H9 (cell line): Measurements from ENCODE around the gene LXN. TPM values are rescaled to one million over a fixed set of nuclear protein-coding genes. Genes with fewer than 3 reads are reported as not detected.

Source experiments
- DNase-seq: peaks from one replicate; pipeline ENCODE4 v3.0.0-alpha.2; 2017
- H2AFZ ChIP-seq: one replicate; pipeline ENCODE4 v1.6.1; 2013; ENCODE audit warnings: mild to moderate bottlenecking, low read length, control low read depth, moderate library complexity
- H2AK5ac ChIP-seq: 2 replicates; pipeline ENCODE4 v1.6.1; 2013; ENCODE audit warnings: low read length, control low read depth, mixed read lengths; ENCODE audit not compliant: insufficient read length
- H2BK120ac ChIP-seq: one replicate; pipeline ENCODE4 v1.6.1; 2013; ENCODE audit warnings: low read depth, mild to moderate bottlenecking, low read length, control low read depth, inconsistent platforms; ENCODE audit not compliant: poor library complexity, severe bottlenecking
- H2BK12ac ChIP-seq: 2 replicates; pipeline ENCODE4 v1.6.1; 2013; ENCODE audit warnings: low read length, control low read depth, mixed read lengths, low read depth; ENCODE audit not compliant: insufficient read length
- H2BK15ac ChIP-seq: 2 replicates; pipeline ENCODE4 v1.6.1; 2013; ENCODE audit warnings: low read depth, low read length, control low read depth
- H2BK20ac ChIP-seq: one replicate; pipeline ENCODE4 v1.6.1; 2013; ENCODE audit warnings: low read depth, mild to moderate bottlenecking, low read length, control low read depth, inconsistent platforms; ENCODE audit not compliant: poor library complexity, severe bottlenecking
- H2BK5ac ChIP-seq: 2 replicates; pipeline ENCODE4 v1.6.1; 2013; ENCODE audit warnings: low read length, control low read depth, mixed read lengths; ENCODE audit not compliant: insufficient read length
- H3K14ac ChIP-seq: 2 replicates; pipeline ENCODE4 v1.6.1; 2013; ENCODE audit warnings: low read length, control low read depth; ENCODE audit not compliant: insufficient read depth
- H3K18ac ChIP-seq: 2 replicates; pipeline ENCODE4 v1.6.1; 2013; ENCODE audit warnings: low read depth, mild to moderate bottlenecking, mixed read lengths, low read length, control low read depth; ENCODE audit not compliant: insufficient read length
- H3K23ac ChIP-seq: 2 replicates; pipeline ENCODE4 v1.6.1; 2013; ENCODE audit warnings: low read length, control low read depth, mixed read lengths, low read depth; ENCODE audit not compliant: insufficient read length
- H3K23me2 ChIP-seq: 2 replicates; pipeline ENCODE4 v1.6.1; 2013; ENCODE audit warnings: low read depth, mild to moderate bottlenecking, mixed read lengths, low read length, control low read depth; ENCODE audit not compliant: insufficient read length, poor library complexity, severe bottlenecking
- H3K27ac ChIP-seq: 2 replicates; pipeline ENCODE4 v1.5.1; 2013; ENCODE audit warnings: low read length, control low read depth, mixed read lengths, low read depth; ENCODE audit not compliant: insufficient read length
- H3K27me3 ChIP-seq: 2 replicates; pipeline ENCODE4 v1.6.1; 2013; ENCODE audit warnings: low read length, control low read depth, inconsistent platforms; ENCODE audit not compliant: insufficient read depth
- H3K4ac ChIP-seq: 2 replicates; pipeline ENCODE4 v1.6.1; 2013; ENCODE audit warnings: low read depth, mild to moderate bottlenecking, control low read depth, inconsistent platforms, low read length, moderate library complexity
- H3K4me1 ChIP-seq: 2 replicates; pipeline ENCODE4 v1.6.1; 2013; ENCODE audit warnings: low read length, control low read depth, inconsistent platforms; ENCODE audit not compliant: insufficient read depth
- H3K4me2 ChIP-seq: 2 replicates; pipeline ENCODE4 v1.6.1; 2013; ENCODE audit warnings: low read length, control low read depth, mixed read lengths; ENCODE audit not compliant: insufficient read length, insufficient read depth
- H3K56ac ChIP-seq: 2 replicates; pipeline ENCODE4 v1.6.1; 2013; ENCODE audit warnings: low read depth, mild to moderate bottlenecking, mixed read lengths, low read length, control low read depth; ENCODE audit not compliant: insufficient read length
- H3K79me1 ChIP-seq: 2 replicates; pipeline ENCODE4 v1.6.1; 2013; ENCODE audit warnings: low read depth, mild to moderate bottlenecking, moderate library complexity, low read length, control low read depth, inconsistent platforms; ENCODE audit not compliant: insufficient read depth, poor library complexity, severe bottlenecking
- H3K79me2 ChIP-seq: 2 replicates; pipeline ENCODE4 v1.6.1; 2013; ENCODE audit warnings: low read length, control low read depth, inconsistent platforms; ENCODE audit not compliant: insufficient read depth
- H3K9ac ChIP-seq: 2 replicates; pipeline ENCODE4 v1.6.1; 2013; ENCODE audit warnings: low read length, control low read depth, mixed read lengths; ENCODE audit not compliant: insufficient read length; ENCODE audit errors: extremely low read depth
- H3K9me3 ChIP-seq: one replicate; pipeline ENCODE4 v1.6.1; 2013; ENCODE audit warnings: low read depth, low read length, inconsistent platforms; ENCODE audit not compliant: control insufficient read depth
- H3T11ph ChIP-seq: one replicate; pipeline ENCODE4 v1.6.1; 2013; ENCODE audit warnings: mild to moderate bottlenecking, low read length, control low read depth, inconsistent platforms
- H4K20me1 ChIP-seq: one replicate; pipeline ENCODE4 v1.6.1; 2013; ENCODE audit not compliant: control insufficient read depth, insufficient read length, insufficient read depth
- H4K5ac ChIP-seq: 2 replicates; pipeline ENCODE4 v1.6.1; 2013; ENCODE audit warnings: low read depth, mild to moderate bottlenecking, mixed read lengths, low read length, control low read depth; ENCODE audit not compliant: insufficient read length
- H4K8ac ChIP-seq: replicated peaks from 2 replicates; pipeline ENCODE4 v1.6.1; 2013; ENCODE audit warnings: low read length, control low read depth, mixed read lengths, low read depth; ENCODE audit not compliant: insufficient read length
- H4K91ac ChIP-seq: 2 replicates; pipeline ENCODE4 v1.6.1; 2013; ENCODE audit warnings: low read depth, mild to moderate bottlenecking, moderate library complexity, mixed read lengths, low read length, control low read depth; ENCODE audit not compliant: insufficient read length
- H3K27ac Mint-ChIP-seq, 3 experiments: 2 replicates in 2 of 3; 3 replicates in 1 of 3; pipeline ENCODE4 v1.8.0; 2020 to 2021; ENCODE audit warnings: mixed read lengths in 3 of 3, mild to moderate bottlenecking in 1 of 3, moderate library complexity in 1 of 3
- H3K27me3 Mint-ChIP-seq: 2 replicates; pipeline ENCODE4 v1.8.0; 2021; ENCODE audit warnings: low read depth, mild to moderate bottlenecking, moderate library complexity, mixed read lengths
- H3K36me3 Mint-ChIP-seq, 3 experiments: 2 replicates in 2 of 3; 3 replicates in 1 of 3; pipeline ENCODE4 v1.8.0; 2020 to 2021; ENCODE audit warnings: low read depth in 3 of 3, mixed read lengths in 3 of 3; ENCODE audit not compliant: insufficient read depth in 1 of 3
- H3K4me1 Mint-ChIP-seq, 2 experiments: 2 replicates each; pipeline ENCODE4 v1.8.0; 2020; ENCODE audit warnings: mixed read lengths in 2 of 2
- H3K4me3 Mint-ChIP-seq, 2 experiments: 2 replicates in 1 of 2; 3 replicates in 1 of 2; pipeline ENCODE4 v1.8.0; 2020 to 2021; ENCODE audit warnings: mild to moderate bottlenecking in 2 of 2, mixed read lengths in 2 of 2, moderate library complexity in 1 of 2
- H3K9me3 Mint-ChIP-seq, 2 experiments: 2 replicates in 1 of 2; 3 replicates in 1 of 2; pipeline ENCODE4 v1.8.0; 2020; ENCODE audit warnings: mild to moderate bottlenecking in 2 of 2, mixed read lengths in 2 of 2, moderate library complexity in 1 of 2
- WGBS: extraction: QIAGEN DNeasy Blood & Tissue Kit; methylation state at CpG from one replicate; pipeline ENCODE4 v1.1.7; 2013; ENCODE audit warnings: missing lambda C conversion rate, low lambda C conversion rate, mixed read lengths; ENCODE audit not compliant: insufficient read length; ENCODE audit errors: extremely low coverage; 5-methylcytosine and 5-hydroxymethylcytosine counted together
- total RNA-seq: library from RNA; stranded (reverse); gene quantifications from 2 replicates; pipeline ENCODE4 v1.2.1, GENCODE V29; 2021
- TF ChIP-seq, protein P1 (sequence below): fragments of 200-600 bp; sonication (generic); conservative IDR thresholded peaks from 3 replicates; pipeline ENCODE4 v1.8.0; 2021; ENCODE audit warnings: antibody characterized with exemption, mild to moderate bottlenecking

LXN gene
- total RNA-seq, 1 experiment from 2014 or later: 6.7 TPM

DNA sequence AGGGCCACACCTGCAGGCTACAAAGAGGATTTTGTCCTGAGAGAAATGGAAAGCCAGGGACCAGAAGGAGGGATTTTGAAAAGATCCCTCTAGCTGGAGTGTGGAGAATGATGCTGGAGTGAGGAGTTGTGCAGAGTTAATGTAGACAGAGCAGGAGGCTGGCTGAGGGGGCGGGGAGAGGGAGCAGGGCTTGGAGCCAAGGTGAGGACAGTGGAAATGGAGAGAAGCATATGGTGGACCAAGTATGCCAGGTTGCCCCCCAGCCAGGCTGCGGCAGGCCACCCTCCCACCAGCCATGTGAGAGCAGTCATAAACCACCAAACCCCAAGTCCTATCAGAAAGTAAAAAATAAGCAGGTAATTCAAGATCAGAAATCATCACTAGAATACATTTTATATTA, 45.1 kb upstream of the LXN start:
- Histone ChIP-seq H2BK5ac (no peak overlapping the region), H3K56ac (no peak overlapping the region), H3K79me1 (no peaks in the 10 kb centered on the region), H2BK20ac (no peak overlapping the region), H3K23ac (no peak overlapping the region), H3K9ac (no peak overlapping the region), H2BK15ac (no peak overlapping the region), H4K5ac (no peak overlapping the region), H2BK120ac (no peak overlapping the region), H2AFZ (no peak overlapping the region), H3K4ac (no peak overlapping the region), H3K27ac (no peak overlapping the region), H3K4me2 (no peak overlapping the region), H2AK5ac (no peak overlapping the region), H4K8ac (no peak overlapping the region), H3T11ph (no peak overlapping the region), H4K91ac (no peak overlapping the region), H3K4me1 (no peaks in the 10 kb centered on the region), H2BK12ac (no peak overlapping the region), H4K20me1 (no peaks in the 10 kb centered on the region), H3K23me2 (no peaks in the 10 kb centered on the region), H3K14ac (no peak overlapping the region), H3K18ac (no peak overlapping the region), H3K9me3 (no peaks in the 10 kb centered on the region), H3K27me3 (no peaks in the 10 kb centered on the region), H3K79me2 (no peaks in the 10 kb centered on the region)
- Mint-ChIP-seq H3K4me1 (peaks cover 8 to 14% of the 10 kb centered on the region in 2 experiments), H3K36me3 (peaks cover 2 to 10% (median 9%) of the 10 kb centered on the region in 3 experiments), H3K27ac (peak overlapping the region in 1 of 3 experiments; percentile 77; a peak in 3 of 7 replicates), H3K9me3 (no peaks in the 10 kb centered on the region), H3K4me3 (no peak overlapping the region), H3K27me3 (no peaks in the 10 kb centered on the region)
- TF ChIP-seq, protein P1, sequence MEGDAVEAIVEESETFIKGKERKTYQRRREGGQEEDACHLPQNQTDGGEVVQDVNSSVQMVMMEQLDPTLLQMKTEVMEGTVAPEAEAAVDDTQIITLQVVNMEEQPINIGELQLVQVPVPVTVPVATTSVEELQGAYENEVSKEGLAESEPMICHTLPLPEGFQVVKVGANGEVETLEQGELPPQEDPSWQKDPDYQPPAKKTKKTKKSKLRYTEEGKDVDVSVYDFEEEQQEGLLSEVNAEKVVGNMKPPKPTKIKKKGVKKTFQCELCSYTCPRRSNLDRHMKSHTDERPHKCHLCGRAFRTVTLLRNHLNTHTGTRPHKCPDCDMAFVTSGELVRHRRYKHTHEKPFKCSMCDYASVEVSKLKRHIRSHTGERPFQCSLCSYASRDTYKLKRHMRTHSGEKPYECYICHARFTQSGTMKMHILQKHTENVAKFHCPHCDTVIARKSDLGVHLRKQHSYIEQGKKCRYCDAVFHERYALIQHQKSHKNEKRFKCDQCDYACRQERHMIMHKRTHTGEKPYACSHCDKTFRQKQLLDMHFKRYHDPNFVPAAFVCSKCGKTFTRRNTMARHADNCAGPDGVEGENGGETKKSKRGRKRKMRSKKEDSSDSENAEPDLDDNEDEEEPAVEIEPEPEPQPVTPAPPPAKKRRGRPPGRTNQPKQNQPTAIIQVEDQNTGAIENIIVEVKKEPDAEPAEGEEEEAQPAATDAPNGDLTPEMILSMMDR: no peak
- no CpG with 5 or more reads among the region's 2 CpGs for WGBS
- no peak for DNase-seq
